ENCODE measurements around the gene IGIP.

The IGIP gene

DNA sequence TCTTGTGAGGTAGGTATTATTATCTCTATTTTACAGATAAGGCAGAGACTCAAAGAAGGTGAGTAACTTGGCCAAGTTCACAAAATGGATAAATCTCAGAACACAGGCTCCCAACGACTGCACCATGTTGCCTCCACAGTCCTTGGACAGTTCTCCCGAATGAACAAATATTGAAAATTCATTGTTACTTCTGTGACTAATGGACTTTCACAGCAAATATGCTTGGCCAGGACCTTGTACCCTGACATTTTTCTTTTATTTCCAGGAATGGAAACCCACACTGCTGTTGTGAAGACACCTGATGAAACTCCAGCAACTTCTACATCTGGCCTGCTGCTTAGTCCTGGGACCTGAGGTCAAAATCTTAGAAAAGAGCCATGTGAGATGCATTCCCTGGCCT, 46.7 kb downstream of the IGIP start:
- TF ChIP-seq, protein P1, sequence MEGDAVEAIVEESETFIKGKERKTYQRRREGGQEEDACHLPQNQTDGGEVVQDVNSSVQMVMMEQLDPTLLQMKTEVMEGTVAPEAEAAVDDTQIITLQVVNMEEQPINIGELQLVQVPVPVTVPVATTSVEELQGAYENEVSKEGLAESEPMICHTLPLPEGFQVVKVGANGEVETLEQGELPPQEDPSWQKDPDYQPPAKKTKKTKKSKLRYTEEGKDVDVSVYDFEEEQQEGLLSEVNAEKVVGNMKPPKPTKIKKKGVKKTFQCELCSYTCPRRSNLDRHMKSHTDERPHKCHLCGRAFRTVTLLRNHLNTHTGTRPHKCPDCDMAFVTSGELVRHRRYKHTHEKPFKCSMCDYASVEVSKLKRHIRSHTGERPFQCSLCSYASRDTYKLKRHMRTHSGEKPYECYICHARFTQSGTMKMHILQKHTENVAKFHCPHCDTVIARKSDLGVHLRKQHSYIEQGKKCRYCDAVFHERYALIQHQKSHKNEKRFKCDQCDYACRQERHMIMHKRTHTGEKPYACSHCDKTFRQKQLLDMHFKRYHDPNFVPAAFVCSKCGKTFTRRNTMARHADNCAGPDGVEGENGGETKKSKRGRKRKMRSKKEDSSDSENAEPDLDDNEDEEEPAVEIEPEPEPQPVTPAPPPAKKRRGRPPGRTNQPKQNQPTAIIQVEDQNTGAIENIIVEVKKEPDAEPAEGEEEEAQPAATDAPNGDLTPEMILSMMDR (IDR thresholded peaks at IDR 0.05; ENCODE audit: low read depth, low read length), result no peak
- TF ChIP-seq, protein P2, sequence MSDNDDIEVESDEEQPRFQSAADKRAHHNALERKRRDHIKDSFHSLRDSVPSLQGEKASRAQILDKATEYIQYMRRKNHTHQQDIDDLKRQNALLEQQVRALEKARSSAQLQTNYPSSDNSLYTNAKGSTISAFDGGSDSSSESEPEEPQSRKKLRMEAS (IDR thresholded peaks at IDR 0.05; ENCODE audit: low read depth, low read length), result no peak
- TF ChIP-seq MYC (IDR thresholded peaks at IDR 0.05; ENCODE audit: low read depth, low read length) (no peak), POLR2A (IDR thresholded peaks at IDR 0.05; ENCODE audit: extremely low read depth, insufficient read length) (no peak)
- DNase-seq (ENCODE audit: low read depth), result no peak
- H3K4me3 ChIP-seq (ENCODE audit: low read depth, low read length), result no peak overlapping the region

- TF ChIP-seq, protein P2 (IDR thresholded peaks at IDR 0.05; ENCODE audit: low read depth, low read length), result no peak
- TF ChIP-seq POLR2A (IDR thresholded peaks at IDR 0.05; ENCODE audit: extremely low read depth, insufficient read length), result no peak
- TF ChIP-seq, protein P1 (IDR thresholded peaks at IDR 0.05; ENCODE audit: low read depth, low read length), result no peak
- TF ChIP-seq MYC (IDR thresholded peaks at IDR 0.05; ENCODE audit: low read depth, low read length), result no peak
- no peak for DNase-seq (ENCODE audit: low read depth)
- H3K4me3 ChIP-seq (ENCODE audit: low read depth, low read length), result no peak overlapping the region
Measured at GRCh38 chr5:140174014-140174413, 48.3 kb downstream of the IGIP start.

DNA sequence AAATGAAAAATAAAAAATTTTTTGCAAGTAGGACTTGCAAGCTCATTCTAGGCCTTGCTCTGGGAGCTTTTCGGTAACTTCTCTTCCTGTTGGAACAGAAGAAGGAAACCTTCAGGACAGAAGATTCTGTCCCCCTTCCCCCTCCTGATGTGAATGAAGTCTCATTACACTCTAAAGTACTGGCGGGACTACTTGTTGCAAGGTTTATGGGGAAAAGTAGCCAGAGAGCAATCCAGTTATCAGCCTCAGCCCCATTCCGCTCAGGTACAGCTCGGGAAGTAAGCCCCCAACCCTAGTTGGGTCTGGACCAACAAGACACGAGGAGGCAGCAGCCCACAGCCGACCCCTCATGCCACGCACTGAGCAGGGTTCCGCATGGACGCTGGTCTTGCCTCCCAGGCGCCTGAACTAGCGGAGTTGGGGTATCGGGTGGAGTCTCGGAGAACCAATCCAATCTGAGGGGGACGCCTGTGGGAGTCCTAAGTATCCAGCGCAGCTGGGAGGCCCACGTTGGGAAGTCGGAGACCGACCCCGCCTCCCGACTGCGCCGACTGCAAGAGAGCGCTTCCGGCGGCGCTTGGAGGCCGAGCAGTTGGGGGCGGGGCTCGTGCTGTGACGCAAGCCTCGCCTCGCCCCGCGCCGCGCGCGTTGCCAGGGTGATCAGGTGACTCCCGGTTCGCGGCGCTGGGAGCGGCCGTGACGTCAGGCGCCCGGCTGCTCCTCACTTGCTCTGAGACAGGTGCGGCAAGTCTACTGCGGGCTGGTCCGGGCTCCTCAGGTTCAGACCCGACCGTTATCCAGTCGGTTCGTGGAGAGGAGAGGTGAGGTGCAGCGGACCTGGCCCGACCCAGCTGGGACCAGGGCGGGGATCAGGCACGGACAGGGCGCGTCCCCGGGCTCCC, 49.0 kb downstream of the IGIP start, which contains the start of gene CYSTM1:
Gene CYSTM1 (plus strand): TSS at position 724 of the 902 bp plus-strand sequence. CDS start 19,278 bp downstream, outside the sequence.
- peak; percentile 92 for DNase-seq (ENCODE audit: low read depth)
- H3K4me3 ChIP-seq (ENCODE audit: low read depth, low read length), result peak within 1 kb of the TSS; percentile 69
- peak; percentile 67 for TF ChIP-seq MYC (IDR thresholded peaks at IDR 0.05; ENCODE audit: low read depth, low read length)
- TF ChIP-seq, protein P1 (IDR thresholded peaks at IDR 0.05; ENCODE audit: low read depth, low read length), result no peak
- peak; percentile 94 for TF ChIP-seq POLR2A (IDR thresholded peaks at IDR 0.05; ENCODE audit: extremely low read depth, insufficient read length)
- TF ChIP-seq, protein P2 (IDR thresholded peaks at IDR 0.05; ENCODE audit: low read depth, low read length), result peak; percentile 63; the same call in 1 of the 2 replicates

DNA sequence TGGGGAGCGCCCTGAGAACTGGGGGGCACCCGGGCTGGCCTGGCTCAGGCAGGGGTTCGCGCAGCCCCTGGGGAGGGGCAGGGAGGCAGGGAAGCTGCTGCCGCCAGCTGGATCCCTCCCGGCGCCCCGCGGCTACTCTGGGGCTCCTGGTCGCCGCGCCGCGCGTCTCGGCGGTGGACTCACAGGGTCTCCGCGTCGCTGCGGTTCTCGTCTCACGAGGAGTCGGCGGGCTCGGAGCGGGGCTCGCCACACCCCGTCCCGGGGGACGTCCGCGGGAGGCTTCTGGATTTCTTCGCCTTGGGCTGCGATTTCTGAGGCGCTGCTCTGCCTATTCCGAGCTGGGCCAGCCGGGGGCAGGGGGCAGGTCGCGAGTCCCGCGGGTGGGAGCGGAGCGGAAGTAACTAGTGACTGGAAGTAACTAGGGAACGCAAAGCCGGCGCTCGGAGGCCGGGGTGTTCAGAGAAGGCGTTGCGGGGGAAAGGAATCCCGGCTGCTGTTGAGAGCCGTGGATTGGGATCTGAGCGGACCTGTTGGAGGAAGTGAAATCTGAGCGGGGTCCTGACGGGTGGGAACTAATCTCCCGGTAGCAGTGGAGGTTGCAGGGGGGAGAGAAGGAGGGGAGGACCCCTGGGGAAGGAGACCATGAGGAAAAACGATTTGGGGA, 49.8 kb downstream of the IGIP start:
- H3K4me3 ChIP-seq (ENCODE audit: low read depth, low read length), result peak overlapping the region; percentile 69
- TF ChIP-seq, protein P2 (IDR thresholded peaks at IDR 0.05; ENCODE audit: low read depth, low read length), result no peak
- TF ChIP-seq, protein P1 (IDR thresholded peaks at IDR 0.05; ENCODE audit: low read depth, low read length), result no peak
- TF ChIP-seq MYC (IDR thresholded peaks at IDR 0.05; ENCODE audit: low read depth, low read length) (no peak), POLR2A (IDR thresholded peaks at IDR 0.05; ENCODE audit: extremely low read depth, insufficient read length) (no peak)
- peak; percentile 80 for DNase-seq (ENCODE audit: low read depth)

- DNase-seq (ENCODE audit: low read depth), result no peak
Measured at GRCh38 chr5:140176031-140176387, 50.3 kb downstream of the IGIP start.

More at GRCh38 chr5:140176031-140176387, 50.3 kb downstream of the IGIP start:
- TF ChIP-seq, protein P1 (IDR thresholded peaks at IDR 0.05; ENCODE audit: low read depth, low read length), result no peak
- no peak for TF ChIP-seq MYC (IDR thresholded peaks at IDR 0.05; ENCODE audit: low read depth, low read length)
- TF ChIP-seq, protein P2 (IDR thresholded peaks at IDR 0.05; ENCODE audit: low read depth, low read length), result no peak
- TF ChIP-seq POLR2A (IDR thresholded peaks at IDR 0.05; ENCODE audit: extremely low read depth, insufficient read length), result no peak
- H3K4me3 ChIP-seq (ENCODE audit: low read depth, low read length), result peak overlapping the region; percentile 69

Data from NB4 (cell line).